GM13976 (cell line): ENCODE results near the gene TMEM106A.
"Not testable (repeated sequence)": the region's sequence is repeated elsewhere in the genome, so short reads cannot be mapped to it uniquely, and the experiment has no call there.

Experiments used
- DNase-seq: peaks from one replicate; pipeline ENCODE4 v3.0.0; 2012; ENCODE audit warnings: low spot score
- CTCF ChIP-seq: IDR thresholded peaks from 2 replicates; pipeline ENCODE4 v1.5.1; 2012; ENCODE audit warnings: borderline replicate concordance, mild to moderate bottlenecking; ENCODE audit not compliant: insufficient read depth; ENCODE audit errors: extremely low read depth, missing control alignments, control extremely low read depth
- in situ Hi-C: fragments of 300-500 bp; cut with MboI; formaldehyde crosslinking; loops from one replicate; pipeline ENCODE4 v1.12.0; 2022; ENCODE audit warnings: low sequenced_read_pairs, mixed read lengths, inconsistent platforms; ENCODE audit not compliant: unreplicated experiment

The TMEM106A gene

DNA sequence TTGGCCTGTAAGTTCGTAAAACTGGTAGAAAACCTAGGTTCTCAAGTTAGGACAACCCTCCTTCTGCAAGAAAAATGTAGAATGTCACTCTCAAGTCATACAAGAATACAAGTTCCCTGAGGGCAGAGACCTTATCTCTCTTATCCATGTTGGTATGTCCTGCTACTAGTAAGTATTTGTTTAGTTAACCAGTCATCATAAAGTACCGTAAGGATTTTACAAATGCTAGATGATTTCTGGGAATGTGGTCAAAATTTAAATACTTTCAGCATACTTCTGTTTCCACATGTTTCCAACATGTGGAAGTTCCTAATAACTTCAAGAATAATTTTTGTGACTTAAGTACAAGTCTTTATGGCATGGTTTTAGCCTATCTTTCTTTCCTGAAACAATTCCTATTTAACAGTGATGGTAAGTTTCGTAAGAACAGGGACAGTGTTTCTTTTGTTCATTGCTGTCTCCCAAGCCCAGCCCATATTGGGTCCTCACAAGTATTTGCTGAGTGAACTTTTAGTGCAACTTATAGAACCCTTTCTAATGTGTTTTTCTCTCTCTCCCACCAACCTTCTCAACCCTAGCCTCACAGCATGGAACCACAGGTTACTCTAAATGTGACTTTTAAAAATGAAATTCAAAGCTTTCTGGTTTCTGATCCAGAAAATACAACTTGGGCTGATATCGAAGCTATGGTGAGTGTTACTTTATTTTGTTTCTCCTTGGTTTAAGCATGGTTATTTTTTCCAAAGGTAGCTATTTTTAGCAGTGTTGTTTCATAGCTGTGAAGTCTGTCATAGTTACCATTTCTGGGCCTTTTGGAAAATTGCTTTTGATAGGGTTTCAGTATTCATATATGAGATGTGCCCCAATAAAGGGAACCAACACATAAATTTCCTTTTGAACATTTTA lies 36.2 kb upstream of the TMEM106A start:
- TF ChIP-seq CTCF = no peak
- in situ Hi-C loops = no loop called here

GRCh38 chr17:43176119-43176570 lies 35.5 kb upstream of the TMEM106A start:
- DNase-seq = no peak
- in situ Hi-C loops = no loop called here
- TF ChIP-seq CTCF = no peak

More for the DNA sequence above, 36.2 kb upstream of the TMEM106A start:
- no peak for DNase-seq

DNA sequence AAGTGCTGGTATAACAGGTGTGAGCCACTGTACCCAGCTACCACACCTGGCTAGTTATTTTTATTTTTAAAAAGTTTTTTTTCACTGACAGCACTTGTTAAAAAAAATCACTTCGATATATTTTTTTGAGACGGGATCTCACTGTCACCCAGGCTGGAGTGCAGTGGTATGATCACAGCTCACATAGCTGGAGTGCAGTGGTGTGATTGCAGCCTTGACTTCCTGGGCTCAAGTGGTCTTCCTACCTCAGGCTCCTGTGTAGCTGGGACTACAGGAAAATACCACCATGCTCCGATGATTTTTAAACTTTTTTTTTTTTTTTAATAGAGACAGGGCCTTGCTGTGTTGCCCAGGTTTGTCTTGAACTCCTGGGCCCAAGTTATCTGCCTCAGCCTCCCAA lies 27.8 kb upstream of the TMEM106A start:
- in situ Hi-C loops = no loop called here

GRCh38 chr17:43186656-43187055 lies 25.0 kb upstream of the TMEM106A start:
- in situ Hi-C loops, DNase-seq: not testable (repeated sequence)

More for the DNA sequence above, 27.8 kb upstream of the TMEM106A start:
- no peak for DNase-seq
- no peak for TF ChIP-seq CTCF

DNA sequence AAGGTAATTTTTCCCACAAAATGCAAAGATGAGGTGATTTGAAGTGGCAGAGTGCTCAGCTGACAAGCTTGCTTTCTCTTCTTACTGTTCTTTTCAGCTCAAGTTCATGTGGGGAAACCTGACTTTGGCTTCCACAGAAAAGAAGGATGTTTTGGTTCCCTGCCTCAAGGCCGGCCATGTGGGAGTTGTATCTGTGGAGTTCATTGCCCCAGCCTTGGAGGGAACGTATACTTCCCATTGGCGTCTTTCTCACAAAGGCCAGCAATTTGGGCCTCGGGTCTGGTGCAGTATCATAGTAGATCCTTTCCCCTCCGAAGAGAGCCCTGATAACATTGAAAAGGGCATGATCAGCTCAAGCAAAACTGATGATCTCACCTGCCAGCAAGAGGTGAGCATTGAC lies 18.4 kb upstream of the TMEM106A start:
- in situ Hi-C loops = no loop called here
- no peak for DNase-seq
- no peak for TF ChIP-seq CTCF

GRCh38 chr17:43199633-43200032 lies 12.0 kb upstream of the TMEM106A start:
- no peak for DNase-seq
- in situ Hi-C loops = loop anchor here (25.0 kb wide), 1 partner anchor 113 kb away; no protein-coding TSS in a partner anchor
- TF ChIP-seq CTCF = no peak

DNA sequence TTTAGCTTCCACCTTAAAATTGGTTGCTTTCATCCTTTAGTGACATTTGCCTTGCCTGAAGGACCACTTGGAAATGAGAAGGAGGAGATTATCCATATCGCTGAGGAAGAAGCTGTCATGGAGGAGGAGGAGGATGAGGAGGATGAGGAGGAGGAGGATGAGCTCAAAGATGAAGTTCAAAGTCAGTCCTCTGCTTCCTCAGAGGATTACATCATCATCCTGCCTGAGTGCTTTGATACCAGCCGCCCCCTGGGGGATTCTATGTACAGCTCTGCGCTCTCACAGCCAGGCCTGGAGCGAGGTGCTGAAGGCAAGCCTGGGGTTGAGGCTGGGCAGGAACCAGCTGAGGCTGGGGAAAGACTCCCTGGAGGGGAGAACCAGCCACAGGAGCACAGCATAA lies 11.5 kb upstream of the TMEM106A start:
- no peak for TF ChIP-seq CTCF
- no peak for DNase-seq
- in situ Hi-C loops = loop anchor here (25.0 kb wide), 1 partner anchor 112 kb away; no protein-coding TSS in a partner anchor

GRCh38 chr17:43203013-43203412 lies 8.7 kb upstream of the TMEM106A start:
- not testable (repeated sequence) for DNase-seq
- in situ Hi-C loops = loop anchor here (25.0 kb wide), 1 partner anchor 109 kb away; no protein-coding TSS in a partner anchor
